Caco-2 (cell line): ENCODE results near the gene LHX5. TPM values are rescaled to one million over a fixed set of nuclear protein-coding genes. Genes with fewer than 3 reads are reported as not detected.

Experiments
- BruUV-seq: library from RNA; stranded (reverse); fragments of 400-500 nt; replicated peaks from 2 replicates; lab custom pipeline; 2021; lab: Mats Ljungman, UMichigan
- CTCF ChIA-PET: fragments of 300-600 bp; sonication (Branson Sonifier 250); formaldehyde crosslinking; loops from one replicate; lab custom pipeline; 2022; ENCODE audit warnings: antibody characterized with exemption; lab: Charles Lee
- POLR2A ChIA-PET: fragments of 300-600 bp; sonication (Branson Sonifier 250); formaldehyde crosslinking; loops from one replicate; lab custom pipeline; 2022; ENCODE audit warnings: antibody characterized with exemption; lab: Charles Lee
- DNase-seq, 2 experiments: peaks; one replicate each; pipeline versions ENCODE4 v3.0.0 to v3.0.0-alpha.2; 2020 to 2022
- H3K27me3 ChIP-seq: replicated peaks from 2 replicates; pipeline ENCODE4 v1.6.0; 2011; ENCODE audit warnings: low read length; ENCODE audit not compliant: control insufficient read depth, insufficient read depth
- H3K36me3 ChIP-seq: 2 replicates; pipeline ENCODE4 v1.5.1; 2011; ENCODE audit warnings: low read length; ENCODE audit not compliant: control insufficient read depth, insufficient read depth
- H3K4me1 ChIP-seq: fragments of 250-450 bp; sonication (Bioruptor Pico); 2 replicates; pipeline ENCODE4 v1.5.1; 2020; ENCODE audit warnings: mild to moderate bottlenecking
- H3K4me3 ChIP-seq: 2 replicates; pipeline ENCODE4 v1.5.1; 2011; ENCODE audit warnings: low read depth, mild to moderate bottlenecking, control low read depth, low read length
- H3K9me3 ChIP-seq: fragments of 250-450 bp; sonication (Bioruptor Pico); 2 replicates; pipeline ENCODE4 v1.5.1; 2020; ENCODE audit warnings: mild to moderate bottlenecking, moderate library complexity
- H3K27ac Mint-ChIP-seq: one replicate; pipeline ENCODE4 v1.8.0; 2022; ENCODE audit warnings: mixed read lengths; ENCODE audit not compliant: unreplicated experiment
- H3K27me3 Mint-ChIP-seq: one replicate; pipeline ENCODE4 v1.8.0; 2022; ENCODE audit warnings: mixed read lengths; ENCODE audit not compliant: insufficient read depth, unreplicated experiment
- H3K36me3 Mint-ChIP-seq: one replicate; pipeline ENCODE4 v1.8.0; 2022; ENCODE audit warnings: mild to moderate bottlenecking, mixed read lengths; ENCODE audit not compliant: insufficient read depth, unreplicated experiment
- H3K4me1 Mint-ChIP-seq: one replicate; pipeline ENCODE4 v1.8.0; 2022; ENCODE audit warnings: low read depth, mixed read lengths; ENCODE audit not compliant: unreplicated experiment
- H3K4me3 Mint-ChIP-seq: one replicate; pipeline ENCODE4 v1.8.0; 2022; ENCODE audit warnings: mild to moderate bottlenecking, moderate library complexity, mixed read lengths; ENCODE audit not compliant: unreplicated experiment
- H3K9me3 Mint-ChIP-seq: one replicate; pipeline ENCODE4 v1.8.0; 2022; ENCODE audit warnings: mixed read lengths; ENCODE audit not compliant: unreplicated experiment
- CTCF ChIP-seq, 2 experiments: fragments of 200-600 bp in 1 of 2; IDR thresholded peaks; 1 replicate in 1 of 2; 2 replicates in 1 of 2; pipeline versions ENCODE4 v1.5.1 to v1.8.0; 2011 to 2022; ENCODE audit warnings: antibody characterized with exemption in 1 of 2, control low read depth in 1 of 2, inconsistent platforms in 1 of 2, low read depth in 1 of 2, low read length in 1 of 2, mild to moderate bottlenecking in 1 of 2, moderate library complexity in 1 of 2; ENCODE audit not compliant: insufficient read depth in 1 of 2, severe bottlenecking in 1 of 2, unreplicated experiment in 1 of 2
- intact Hi-C: fragments of 100-400 bp; cut with micrococcal nuclease; formaldehyde crosslinking; loops from one replicate; pipeline ENCODE4 v1.10.0; 2022; ENCODE audit not compliant: unreplicated experiment
- total RNA-seq: library from RNA; stranded (reverse); gene quantifications from 2 replicates; pipeline ENCODE4 v1.2.3, GENCODE V29; 2022

Gene LHX5
- total RNA-seq, 1 experiment from 2014 or later = 0.25 TPM

- H3K36me3 ChIP-seq = no peaks in the 10 kb centered on the region
- POLR2A ChIA-PET = no interaction called here
- H3K9me3 ChIP-seq = no peaks in the 10 kb centered on the region
- DNase-seq = no peak
- peaks cover 5% of the 10 kb centered on the region for H3K27me3 ChIP-seq
- no peaks in the 10 kb centered on the region for H3K9me3 Mint-ChIP-seq
- H3K36me3 Mint-ChIP-seq = no peaks in the 10 kb centered on the region
- intact Hi-C loops = loop anchor here (5.0 to 10.0 kb wide), 2 partner anchors 130 to 262 kb away; no protein-coding TSS in a partner anchor
- peak overlapping the region; percentile 22 for H3K4me3 ChIP-seq
- no peak overlapping the region for H3K27ac Mint-ChIP-seq
- peaks cover 9% of the 10 kb centered on the region for H3K4me1 Mint-ChIP-seq
- H3K4me3 Mint-ChIP-seq = peak overlapping the region; percentile 46
- CTCF ChIA-PET = interaction anchor here (0.6 to 0.9 kb wide), 2 partner anchors 58 to 59 kb away, joined by 3 read pairs; no protein-coding TSS in a partner anchor
- TF ChIP-seq CTCF (IDR thresholded peaks at IDR 0.05; ENCODE audit: insufficient read depth in 1 of 2, low read depth in 1 of 2, low read length in 1 of 2, severe bottlenecking in 1 of 2, unreplicated experiment in 1 of 2) = no peak
- H3K27me3 Mint-ChIP-seq = peaks cover 25% of the 10 kb centered on the region
- peaks cover 11% of the 10 kb centered on the region; the same call in 1 of the 2 replicates for H3K4me1 ChIP-seq
- no TSS peak for BruUV-seq
These were observed 6.6 kb downstream of the LHX5 start for GRCh38 chr12:113464852-113465719.

- BruUV-seq = no TSS peak
- peak overlapping the region; percentile 46 for H3K4me3 Mint-ChIP-seq
- POLR2A ChIA-PET = no interaction called here
These were observed 7.3 kb downstream of the LHX5 start for GRCh38 chr12:113464452-113464775.

More at GRCh38 chr12:113464452-113464775, 7.3 kb downstream of the LHX5 start:
- Mint-ChIP-seq H3K36me3 (no peaks in the 10 kb centered on the region), H3K9me3 (no peaks in the 10 kb centered on the region), H3K4me1 (peaks cover 9% of the 10 kb centered on the region), H3K27ac (no peak overlapping the region), H3K27me3 (peaks cover 30% of the 10 kb centered on the region)
- DNase-seq = no peak
- Histone ChIP-seq H3K4me3 (no peak overlapping the region), H3K36me3 (no peaks in the 10 kb centered on the region), H3K9me3 (no peaks in the 10 kb centered on the region), H3K4me1 (peaks cover 11% of the 10 kb centered on the region; the same call in 1 of the 2 replicates), H3K27me3 (peaks cover 5% of the 10 kb centered on the region)
- intact Hi-C loops = loop anchor here (5.0 to 10.0 kb wide), 2 partner anchors 130 to 263 kb away; no protein-coding TSS in a partner anchor
- TF ChIP-seq CTCF (IDR thresholded peaks at IDR 0.05; ENCODE audit: insufficient read depth in 1 of 2, low read depth in 1 of 2, low read length in 1 of 2, severe bottlenecking in 1 of 2, unreplicated experiment in 1 of 2) = no peak
- CTCF ChIA-PET = interaction anchor here (0.9 kb wide), 1 partner anchor 60 kb away, joined by 3 read pairs; no protein-coding TSS in a partner anchor
